Measurements from ENCODE around the gene TAS2R31.
"Not testable (repeated sequence)": the region's sequence is repeated elsewhere in the genome, so short reads cannot be mapped to it uniquely, and the experiment has no call there.

TAS2R31 gene

GRCh38 chr12:11067514-11067913 lies 36.3 kb upstream of the TAS2R31 start:
- H3F3A ChIP-seq (ENCODE audit: control insufficient read depth, insufficient read depth), result no peaks in the 10 kb centered on the region
- H3K4me2 ChIP-seq (ENCODE audit: low read length), result no peak overlapping the region
- H3K27ac ChIP-seq (ENCODE audit: low read depth, low read length), result no peak overlapping the region
- H3K36me3 ChIP-seq (ENCODE audit: control insufficient read depth, low read length), result no peaks in the 10 kb centered on the region
- H3K27me3 ChIP-seq (ENCODE audit: control insufficient read depth, low read length), result no peaks in the 10 kb centered on the region
- H3K9me2 ChIP-seq (replicated peaks; ENCODE audit: control insufficient read depth, low read length), result no peaks in the 10 kb centered on the region
- no peaks in the 10 kb centered on the region for H3K79me2 ChIP-seq (ENCODE audit: control insufficient read depth, low read length)
- TF ChIP-seq EZH2phosphoT487 (IDR thresholded peaks at IDR 0.05; ENCODE audit: borderline replicate concordance, low read length) (no peak), CTCF (IDR thresholded peaks at IDR 0.05; ENCODE audit: low read depth, low read length, poor library complexity, severe bottlenecking) (no peak)
- H3K4me1 ChIP-seq (ENCODE audit: control insufficient read depth, low read length), result no peaks in the 10 kb centered on the region
- H3K4me3 ChIP-seq (ENCODE audit: low read length), result no peak overlapping the region
- H4K20me1 ChIP-seq (ENCODE audit: control insufficient read depth, insufficient read depth, low read depth, low read length), result no peaks in the 10 kb centered on the region
- no peaks in the 10 kb centered on the region for H3K9me3 ChIP-seq (ENCODE audit: control insufficient read depth, insufficient read depth, low read length)

- H3K4me1 ChIP-seq (ENCODE audit: control insufficient read depth, low read length); H3F3A ChIP-seq (ENCODE audit: control insufficient read depth, insufficient read depth); H3K27ac ChIP-seq (ENCODE audit: low read depth, low read length); H3K9me2 ChIP-seq (replicated peaks; ENCODE audit: control insufficient read depth, low read length); H3K79me2 ChIP-seq (ENCODE audit: control insufficient read depth, low read length); H3K36me3 ChIP-seq (ENCODE audit: control insufficient read depth, low read length); H3K9me3 ChIP-seq (ENCODE audit: control insufficient read depth, insufficient read depth, low read length); H3K4me2 ChIP-seq (ENCODE audit: low read length); H3K27me3 ChIP-seq (ENCODE audit: control insufficient read depth, low read length); H3K4me3 ChIP-seq (ENCODE audit: low read length); H4K20me1 ChIP-seq (ENCODE audit: control insufficient read depth, insufficient read depth, low read depth, low read length): not testable (repeated sequence)
Measured at GRCh38 chr12:11062194-11062593, 31.0 kb upstream of the TAS2R31 start, which contains the start of gene TAS2R46. Gene TAS2R46 (minus strand): TSS chr12:11062294. CDS start chr12:11062294, 0 bp downstream.

- TF ChIP-seq EZH2phosphoT487 (IDR thresholded peaks at IDR 0.05; ENCODE audit: borderline replicate concordance, low read length), result no peak
- no peak for TF ChIP-seq CTCF (IDR thresholded peaks at IDR 0.05; ENCODE audit: low read depth, low read length, poor library complexity, severe bottlenecking)
- Histone ChIP-seq H3K9me2 (replicated peaks; ENCODE audit: control insufficient read depth, low read length) (no peaks in the 10 kb centered on the region), H3F3A (ENCODE audit: control insufficient read depth, insufficient read depth) (no peaks in the 10 kb centered on the region), H3K27ac (ENCODE audit: low read depth, low read length) (no peak overlapping the region), H3K36me3 (ENCODE audit: control insufficient read depth, low read length) (no peaks in the 10 kb centered on the region), H3K79me2 (ENCODE audit: control insufficient read depth, low read length) (no peaks in the 10 kb centered on the region), H3K9me3 (ENCODE audit: control insufficient read depth, insufficient read depth, low read length) (no peaks in the 10 kb centered on the region), H3K4me1 (ENCODE audit: control insufficient read depth, low read length) (no peaks in the 10 kb centered on the region), H3K27me3 (ENCODE audit: control insufficient read depth, low read length) (no peaks in the 10 kb centered on the region), H3K4me2 (ENCODE audit: low read length) (no peak overlapping the region), H4K20me1 (ENCODE audit: control insufficient read depth, insufficient read depth, low read depth, low read length) (no peaks in the 10 kb centered on the region), H3K4me3 (ENCODE audit: low read length) (no peak overlapping the region)
Measured at GRCh38 chr12:11059784-11060183, 28.6 kb upstream of the TAS2R31 start.

GRCh38 chr12:11059041-11059440 lies 27.8 kb upstream of the TAS2R31 start:
- Histone ChIP-seq H3K4me2 (ENCODE audit: low read length) (no peak overlapping the region), H4K20me1 (ENCODE audit: control insufficient read depth, insufficient read depth, low read depth, low read length) (no peaks in the 10 kb centered on the region), H3K9me3 (ENCODE audit: control insufficient read depth, insufficient read depth, low read length) (no peaks in the 10 kb centered on the region), H3K27ac (ENCODE audit: low read depth, low read length) (no peak overlapping the region), H3K4me3 (ENCODE audit: low read length) (no peak overlapping the region), H3K79me2 (ENCODE audit: control insufficient read depth, low read length) (no peaks in the 10 kb centered on the region), H3K27me3 (ENCODE audit: control insufficient read depth, low read length) (no peaks in the 10 kb centered on the region), H3F3A (ENCODE audit: control insufficient read depth, insufficient read depth) (no peaks in the 10 kb centered on the region), H3K4me1 (ENCODE audit: control insufficient read depth, low read length) (no peaks in the 10 kb centered on the region), H3K36me3 (ENCODE audit: control insufficient read depth, low read length) (no peaks in the 10 kb centered on the region), H3K9me2 (replicated peaks; ENCODE audit: control insufficient read depth, low read length) (no peaks in the 10 kb centered on the region)
- TF ChIP-seq CTCF (IDR thresholded peaks at IDR 0.05; ENCODE audit: low read depth, low read length, poor library complexity, severe bottlenecking) (no peak), EZH2phosphoT487 (IDR thresholded peaks at IDR 0.05; ENCODE audit: borderline replicate concordance, low read length) (no peak)
